HG02885 (cell line): ENCODE data around the gene REL.
"Not testable (repeated sequence)": the region's sequence is repeated elsewhere in the genome, so short reads cannot be mapped to it uniquely, and the experiment has no call there.

Experiments used
- ATAC-seq: cut with Tn5 transposase; IDR thresholded peaks from one replicate; pipeline ENCODE4 v1.9.1; 2021; ENCODE audit warnings: mild to moderate bottlenecking; ENCODE audit not compliant: unreplicated experiment, poor library complexity

Gene REL

GRCh38 chr2:60881047-60881932 lies at the start of gene REL:
TSS of gene REL (plus strand) at chr2:60881574. CDS start at chr2:60881841, 267 bp downstream.
- peak; percentile 81 for ATAC-seq

DNA sequence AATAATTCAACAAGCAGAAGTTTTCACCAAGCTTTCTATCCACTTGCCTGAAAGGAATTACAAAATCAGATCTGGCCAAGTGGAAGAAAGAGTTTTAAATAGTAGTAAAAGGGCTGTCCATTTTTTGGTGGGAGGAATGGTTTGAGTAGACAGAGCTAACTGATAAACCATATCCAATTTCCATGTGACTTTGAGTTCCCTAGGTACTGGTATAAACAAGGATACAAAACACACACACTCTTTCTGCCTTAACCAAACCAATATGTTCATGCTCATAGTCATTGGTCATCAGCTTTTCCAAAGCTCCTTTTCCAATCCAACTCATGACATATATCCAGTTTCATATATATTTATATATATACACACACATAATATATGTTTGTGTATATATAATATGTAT lies 49.5 kb upstream of the REL start:
- no peak for ATAC-seq

DNA sequence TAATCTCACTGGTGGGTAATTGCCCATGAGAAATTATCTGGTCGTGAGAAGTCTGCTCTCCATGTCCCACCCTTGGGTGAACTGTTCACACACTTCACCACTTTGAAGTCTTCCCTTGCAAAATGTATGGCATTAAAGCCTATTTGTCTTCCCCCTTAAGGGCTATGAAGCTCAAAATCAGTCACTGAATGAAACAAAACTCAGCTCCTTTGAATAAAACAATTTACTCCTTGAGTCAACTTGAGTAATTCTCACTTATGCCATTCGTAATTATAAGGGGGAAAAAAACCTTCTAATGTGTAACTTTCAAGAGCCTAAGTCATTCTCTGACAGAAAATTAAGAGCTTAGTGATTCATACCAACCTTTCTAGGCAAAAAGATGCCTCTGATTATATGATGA lies 48.8 kb upstream of the REL start:
- ATAC-seq = no peak

- peak; percentile 52 for ATAC-seq
Observed at GRCh38 chr2:60834270-60834717, 47.1 kb upstream of the REL start.

GRCh38 chr2:60836491-60836890 lies 44.9 kb upstream of the REL start:
- ATAC-seq = no peak

GRCh38 chr2:60837123-60837522 lies 44.3 kb upstream of the REL start:
- peak; percentile 27 for ATAC-seq

- no peak for ATAC-seq
Observed at GRCh38 chr2:60838481-60838880, 42.9 kb upstream of the REL start.

DNA sequence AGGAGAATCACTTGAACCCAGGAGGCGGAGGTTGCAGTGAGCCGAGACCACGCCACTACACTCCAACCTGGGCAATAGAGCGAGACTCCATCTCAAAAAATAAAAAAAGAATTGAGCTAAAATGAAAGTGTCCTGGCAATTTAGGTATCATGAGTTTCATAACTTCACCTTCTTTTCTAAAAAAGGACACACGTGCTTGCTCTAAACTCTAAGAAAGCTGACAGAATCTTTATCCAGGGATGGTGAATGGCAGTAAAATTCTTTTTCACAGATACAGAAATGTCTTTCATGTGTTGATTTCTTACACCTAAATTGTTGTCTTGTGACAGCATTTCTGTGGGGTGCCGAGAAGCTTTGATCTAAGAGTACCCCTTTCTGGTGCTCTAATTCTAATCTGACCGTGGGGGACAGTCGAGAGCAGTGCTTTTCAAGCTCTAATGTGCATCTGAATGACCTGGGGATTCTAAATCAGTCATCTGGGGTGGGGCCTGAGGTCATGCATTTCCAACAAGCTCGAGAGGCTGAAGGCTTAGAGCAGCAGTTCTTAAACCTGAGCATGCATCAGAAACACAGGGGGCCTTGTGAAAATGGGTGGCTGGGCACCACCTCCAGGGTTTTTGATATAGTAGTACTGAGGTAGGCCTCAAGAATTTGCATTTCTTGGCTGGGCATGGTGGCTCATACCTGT lies 42.1 kb upstream of the REL start:
- ATAC-seq = peak; percentile 66

DNA sequence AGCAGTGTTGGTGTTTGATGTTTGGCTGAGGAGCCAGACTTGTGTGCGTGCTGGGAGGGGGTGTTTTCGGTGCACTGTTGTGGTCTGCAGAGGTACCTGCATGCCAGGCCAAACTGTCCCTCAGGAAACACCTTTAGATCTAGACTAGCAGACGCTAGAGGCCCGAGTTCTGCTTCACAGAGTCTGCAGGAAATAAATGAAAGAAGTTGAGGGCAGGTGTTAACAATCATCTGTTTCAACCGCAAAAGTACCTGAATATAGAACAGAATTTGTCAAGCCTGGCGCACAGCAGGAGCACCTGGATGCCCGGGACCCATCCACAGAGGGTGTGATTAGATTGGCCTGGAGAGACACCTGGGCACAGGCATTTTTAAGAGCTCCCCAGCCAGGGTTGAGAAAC lies 40.5 kb upstream of the REL start:
- peak; percentile 52 for ATAC-seq

- no peak for ATAC-seq
Observed at GRCh38 chr2:60843006-60843405, 38.4 kb upstream of the REL start.

DNA sequence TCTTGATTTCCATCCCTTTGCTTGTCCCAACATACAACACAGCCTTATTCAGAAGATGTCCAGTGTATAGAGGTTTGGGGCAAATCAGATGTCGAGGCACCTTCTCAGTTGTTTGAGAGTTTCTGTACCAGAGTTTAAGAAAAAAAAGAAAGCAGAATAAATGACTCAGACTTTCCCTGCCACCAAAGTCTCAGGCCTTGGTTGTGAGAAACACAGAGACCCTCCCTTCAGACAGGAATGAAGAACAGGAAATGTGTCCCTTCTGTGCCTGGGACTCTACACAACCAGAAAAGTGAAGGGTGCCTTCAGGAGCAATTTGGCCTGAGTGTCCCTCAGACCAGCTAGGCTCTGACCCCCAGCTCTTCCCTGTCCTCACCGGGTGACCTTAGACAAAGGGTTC lies 37.3 kb upstream of the REL start:
- ATAC-seq = no peak

GRCh38 chr2:60847854-60848253 lies 33.5 kb upstream of the REL start:
- no peak for ATAC-seq

- ATAC-seq = no peak
Observed at GRCh38 chr2:60849187-60849586, 32.2 kb upstream of the REL start.

GRCh38 chr2:60852282-60852860 lies 29.0 kb upstream of the REL start:
- no peak for ATAC-seq

DNA sequence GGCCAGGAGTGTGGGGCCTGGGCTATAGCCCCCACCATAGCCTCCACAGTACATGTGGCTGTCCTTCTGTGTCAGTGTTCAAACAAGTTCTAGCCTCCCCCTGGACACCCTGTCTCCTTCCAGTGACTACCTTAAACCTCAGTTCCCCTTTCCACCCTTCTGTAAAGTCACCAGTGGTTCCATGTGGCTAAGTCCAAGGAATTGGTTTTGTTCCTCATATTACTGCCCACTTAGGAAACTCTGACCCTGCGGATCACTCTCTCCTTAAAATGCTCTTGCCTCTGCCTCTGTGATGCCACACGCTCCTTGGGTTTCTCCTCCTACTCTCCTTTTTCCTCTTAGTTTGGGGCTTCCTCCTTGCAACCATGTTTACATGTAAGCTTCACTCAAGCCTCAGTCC lies 27.8 kb upstream of the REL start:
- ATAC-seq = no peak

DNA sequence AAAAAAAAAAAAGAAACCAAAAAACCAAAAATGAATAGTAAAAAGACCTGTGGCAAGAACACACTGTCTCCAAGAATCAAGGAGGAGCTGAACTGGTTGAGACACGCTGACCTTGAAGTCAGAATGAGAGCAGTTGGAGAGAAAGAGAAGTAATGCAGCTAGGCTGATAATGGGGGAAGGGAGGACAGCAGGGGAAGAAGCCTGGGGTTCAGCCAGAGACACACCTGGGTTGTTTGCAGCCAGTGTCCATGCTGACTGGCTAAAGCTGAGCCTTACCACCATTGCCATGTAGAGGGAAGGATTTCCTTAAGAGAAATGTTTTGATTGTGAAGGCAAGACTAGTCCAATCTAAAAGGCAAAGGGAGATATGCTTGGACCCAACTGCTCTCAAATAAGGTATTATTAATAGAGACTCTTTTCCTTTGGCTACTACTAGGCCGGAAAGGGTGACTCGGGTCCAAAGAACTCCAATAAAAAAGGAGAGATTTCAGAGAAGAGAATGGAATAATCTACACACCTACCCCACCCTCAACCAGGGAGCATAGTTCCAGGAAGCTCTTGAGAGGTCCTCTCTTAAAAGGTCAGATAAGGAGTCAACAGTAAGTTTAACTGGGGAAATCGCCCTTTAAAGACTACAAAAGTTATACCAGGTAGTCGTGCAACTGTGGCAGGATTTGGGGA lies 25.2 kb upstream of the REL start:
- ATAC-seq = no peak

DNA sequence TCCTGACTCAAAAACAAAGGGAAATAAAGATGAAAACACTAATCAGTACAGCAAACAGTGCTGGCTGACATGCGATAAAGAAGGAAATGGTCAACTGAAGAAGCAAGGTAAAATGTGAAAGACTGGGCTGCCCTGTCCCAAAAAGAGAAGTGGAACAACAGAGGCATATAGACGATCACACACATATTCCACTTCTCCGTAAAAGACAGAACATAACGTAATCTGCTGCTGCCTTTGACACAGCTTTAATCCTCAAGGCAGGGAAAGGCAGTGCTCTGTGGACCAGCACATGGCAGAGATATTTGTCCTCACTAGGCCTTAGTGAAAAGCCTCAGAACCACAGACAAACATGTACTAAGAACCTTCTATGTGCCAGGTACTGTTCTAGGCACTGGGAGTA lies 24.3 kb upstream of the REL start:
- ATAC-seq = no peak

DNA sequence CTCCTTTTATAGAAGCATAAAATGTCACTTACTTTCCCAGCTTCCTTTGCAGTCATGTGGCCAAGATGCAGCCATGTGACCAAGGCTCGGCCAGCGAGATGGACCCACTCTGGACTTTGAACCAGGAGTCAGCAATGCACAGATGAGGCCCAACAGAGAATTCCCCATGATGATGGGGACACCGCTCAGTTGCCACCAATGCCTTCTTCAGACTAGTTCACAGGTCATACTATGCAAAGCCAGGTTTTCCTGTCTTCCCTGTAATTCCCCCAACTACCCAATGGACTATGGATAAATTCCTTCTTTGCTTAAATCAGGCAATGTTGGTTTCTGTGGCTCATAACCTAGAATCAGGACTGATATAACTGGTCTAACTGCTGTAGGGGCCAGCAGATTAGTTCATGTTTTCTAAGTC lies 22.5 kb upstream of the REL start:
- no peak for ATAC-seq

- ATAC-seq = no peak
Observed at GRCh38 chr2:60861736-60862135, 19.6 kb upstream of the REL start.

- no peak for ATAC-seq
Observed at GRCh38 chr2:60862642-60863041, 18.7 kb upstream of the REL start.

GRCh38 chr2:60865361-60865760 lies 16.0 kb upstream of the REL start:
- ATAC-seq = not testable (repeated sequence)
